Right atrium auricular region (tissue), 2 donors: ENCODE data around the gene FAM184A. TPM values are rescaled to one million over a fixed set of nuclear protein-coding genes. Genes with fewer than 3 reads are reported as not detected.

ENCODE experiments used
- DNase-seq: peaks from one replicate; pipeline ENCODE4 v3.0.0-alpha.2; 2019; ENCODE audit warnings: low spot score
- H3K27ac ChIP-seq, 2 donors: fragments of 200-600 bp; sonication (generic); 1 replicate in 1 of 2; 2 replicates in 1 of 2; pipeline ENCODE4 v1.5.1; 2016 to 2019
- H3K27me3 ChIP-seq, 2 donors: fragments of 200-600 bp; sonication (generic); one replicate each; pipeline versions ENCODE4 v1.5.1 to v1.6.0; 2017 to 2019
- H3K36me3 ChIP-seq: fragments of 200-600 bp; sonication (generic); one replicate; pipeline ENCODE4 v1.5.1; 2016
- H3K4me1 ChIP-seq, 2 donors: fragments of 200-600 bp; sonication (generic); one replicate each; pipeline versions ENCODE4 v1.5.1 to v1.6.0; 2017 to 2019
- H3K4me3 ChIP-seq, 2 donors: fragments of 200-600 bp; sonication (generic); 1 replicate in 1 of 2; 2 replicates in 1 of 2; pipeline ENCODE4 v1.5.1; 2017 to 2019; ENCODE audit warnings: mild to moderate bottlenecking in 1 of 2, moderate library complexity in 1 of 2
- H3K9me3 ChIP-seq, 2 donors: fragments of 200-600 bp; sonication (generic); one replicate each; pipeline ENCODE4 v1.5.1; 2019
- CTCF ChIP-seq, 2 donors: fragments of 200-600 bp; sonication (generic); IDR thresholded peaks; one replicate each; pipeline ENCODE4 v1.5.1; 2019; ENCODE audit warnings: antibody characterized with exemption in 2 of 2
- total RNA-seq, 2 donors: library from RNA; depleted of rRNA; stranded (reverse); fragments of >200 nt; gene quantifications; one replicate each; pipeline ENCODE4 v1.1.0, GENCODE V29; 2016

The FAM184A gene
- total RNA-seq, 2 donors from 2014 or later: 1.3 to 2.2 TPM

- DNase-seq: no peak
- Histone ChIP-seq H3K4me3 (no peak overlapping the region), H3K27me3 (no peaks in the 10 kb centered on the region), H3K27ac (peak overlapping the region in 1 of 2 donors; percentile 68), H3K36me3 (no peaks in the 10 kb centered on the region), H3K9me3 (no peaks in the 10 kb centered on the region), H3K4me1 (peaks cover 0 to 17% of the 10 kb centered on the region in 2 donors)
- TF ChIP-seq CTCF (IDR thresholded peaks at IDR 0.05): no peak
These were observed 1.7 kb downstream of the FAM184A start for GRCh38 chr6:119076576-119077390.

DNA sequence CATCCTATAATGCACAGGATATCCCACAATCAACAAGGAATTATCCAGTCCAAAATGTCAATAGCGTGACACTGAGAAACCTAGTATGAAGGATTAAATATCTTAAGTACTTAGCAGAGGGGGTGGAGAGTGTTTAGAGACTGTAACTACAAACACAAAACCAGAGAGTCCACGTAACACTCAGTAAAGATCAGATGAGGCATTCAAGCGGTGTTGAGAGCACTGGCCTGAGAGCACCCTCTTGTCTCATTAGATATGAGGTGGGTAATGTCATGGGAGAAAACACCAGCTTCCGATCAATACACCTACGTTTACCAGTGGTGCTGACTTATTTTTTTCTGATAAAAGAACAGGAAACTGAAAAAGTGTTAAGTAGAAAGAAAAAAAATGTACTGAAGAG lies 2.3 kb downstream of the FAM184A start:
- H3K9me3 ChIP-seq: no peaks in the 10 kb centered on the region
- no peak for DNase-seq
- H3K27ac ChIP-seq: no peak overlapping the region
- TF ChIP-seq CTCF (IDR thresholded peaks at IDR 0.05): no peak
- peaks cover 0 to 17% of the 10 kb centered on the region in 2 donors for H3K4me1 ChIP-seq
- H3K27me3 ChIP-seq: no peaks in the 10 kb centered on the region
- H3K36me3 ChIP-seq: no peaks in the 10 kb centered on the region
- no peak overlapping the region for H3K4me3 ChIP-seq

DNA sequence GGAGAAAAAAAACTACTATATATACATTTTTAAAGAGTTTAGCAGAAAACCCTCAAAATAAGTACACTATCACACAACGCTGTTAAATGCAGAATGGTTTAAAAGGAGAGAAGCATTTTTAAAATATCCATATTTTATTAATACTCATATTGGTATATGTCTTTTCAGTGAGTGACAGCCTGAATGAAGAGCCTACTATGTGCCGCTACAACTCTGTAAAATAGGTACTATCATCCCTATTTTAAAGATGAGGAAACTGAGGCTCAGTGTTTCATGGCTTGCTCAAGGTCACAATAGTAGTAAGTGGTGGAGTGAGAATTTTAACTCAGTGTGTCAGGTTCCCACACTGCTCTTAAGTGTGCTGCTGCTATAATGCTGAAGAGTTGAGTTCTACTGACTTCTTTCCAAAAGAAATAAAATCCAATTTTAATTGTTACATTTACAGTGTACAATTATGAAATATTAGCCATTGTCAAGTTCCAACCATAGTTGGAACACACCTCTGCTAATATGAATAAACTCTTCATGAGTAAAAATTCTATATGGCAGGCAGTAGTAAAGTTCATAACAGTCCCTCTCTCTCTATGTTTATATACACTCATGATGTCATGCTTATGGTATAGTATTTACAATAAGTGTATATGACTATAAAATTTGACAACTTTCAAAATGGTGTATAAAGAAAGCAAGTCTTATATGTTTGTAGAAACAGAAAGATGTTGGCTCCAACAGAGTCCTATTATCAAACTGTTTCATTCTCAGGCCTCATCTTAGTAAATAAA lies 3.1 kb downstream of the FAM184A start:
- Histone ChIP-seq H3K27ac (no peak overlapping the region), H3K4me1 (peaks cover 0 to 17% of the 10 kb centered on the region in 2 donors)
- DNase-seq: no peak

DNA sequence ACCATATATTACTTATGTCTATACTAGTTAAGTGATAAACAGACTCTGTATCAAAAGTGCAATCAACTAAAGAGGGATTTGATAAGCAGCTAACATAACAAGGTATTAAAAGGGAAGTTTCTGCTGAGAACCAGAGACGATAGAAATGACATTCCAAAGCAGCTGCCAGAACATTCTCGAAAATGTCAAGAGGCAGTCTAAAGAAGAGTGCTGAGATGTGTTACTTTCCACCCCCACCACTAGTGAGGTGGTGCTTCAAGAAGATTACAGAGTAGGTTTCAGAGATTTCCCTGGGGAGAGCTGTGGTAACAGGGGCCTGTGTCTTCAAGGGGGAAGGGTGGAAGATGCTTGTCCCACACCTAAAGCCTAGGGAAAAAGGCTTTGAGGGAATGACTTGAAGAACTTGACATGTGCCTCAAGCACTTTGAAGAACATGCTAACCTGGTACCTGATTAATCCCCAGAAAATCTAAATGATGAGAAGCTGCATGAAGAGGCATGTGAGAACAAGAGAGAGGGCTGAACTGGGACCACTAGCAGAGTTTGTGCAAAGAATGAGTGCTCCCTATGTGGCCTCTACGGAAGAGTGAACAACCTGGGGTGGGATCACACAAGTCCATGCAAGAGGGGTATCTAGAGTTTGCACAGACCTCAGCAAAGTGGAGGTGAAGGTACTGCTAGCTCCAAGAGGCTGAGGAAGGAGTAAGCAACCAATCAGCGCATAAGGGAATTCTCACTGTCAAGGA lies 5.0 kb downstream of the FAM184A start:
- H3K9me3 ChIP-seq: no peaks in the 10 kb centered on the region
- no peaks in the 10 kb centered on the region for H3K27me3 ChIP-seq
- DNase-seq: no peak
- no peak for TF ChIP-seq CTCF (IDR thresholded peaks at IDR 0.05)
- H3K36me3 ChIP-seq: no peaks in the 10 kb centered on the region
- no peak overlapping the region for H3K27ac ChIP-seq
- H3K4me1 ChIP-seq: peaks cover 0 to 12% of the 10 kb centered on the region in 2 donors
- H3K4me3 ChIP-seq: no peak overlapping the region

More for the DNA sequence above, 3.1 kb downstream of the FAM184A start:
- no peaks in the 10 kb centered on the region for H3K36me3 ChIP-seq
- no peak overlapping the region for H3K4me3 ChIP-seq
- H3K9me3 ChIP-seq: no peaks in the 10 kb centered on the region
- H3K27me3 ChIP-seq: no peaks in the 10 kb centered on the region
- no peak for TF ChIP-seq CTCF (IDR thresholded peaks at IDR 0.05)

DNA sequence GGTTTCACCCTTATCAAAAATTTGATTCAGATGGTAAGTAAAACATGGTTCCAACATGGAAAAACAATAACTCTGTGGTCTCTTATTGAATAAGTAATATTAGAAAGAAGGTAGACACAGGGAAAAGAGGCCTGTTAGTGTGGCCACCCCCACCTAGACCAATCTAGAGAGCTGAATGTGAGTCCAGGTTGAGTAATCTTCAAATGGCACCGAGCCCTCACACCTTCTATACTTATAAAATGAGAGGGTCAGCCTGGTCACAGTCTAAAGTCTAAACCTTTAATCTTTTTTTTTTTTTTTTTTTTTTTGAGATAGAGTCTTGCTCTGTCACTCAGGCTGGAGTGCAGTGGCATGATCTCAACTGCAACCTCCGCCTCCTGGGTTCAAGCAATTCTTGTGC lies 6.9 kb downstream of the FAM184A start:
- Histone ChIP-seq H3K4me3 (no peak overlapping the region), H3K9me3 (no peaks in the 10 kb centered on the region), H3K27ac (no peak overlapping the region), H3K36me3 (no peaks in the 10 kb centered on the region), H3K4me1 (no peaks in the 10 kb centered on the region), H3K27me3 (no peaks in the 10 kb centered on the region)
- no peak for TF ChIP-seq CTCF (IDR thresholded peaks at IDR 0.05)
- DNase-seq: no peak
